Measurements from ENCODE around the gene VCAN.

Gene VCAN

GRCh38 chr5:83469075-83469474 lies 2.5 kb upstream of the VCAN start:
- DNase-seq: no peak

- no peak for DNase-seq
These were observed 779 bp upstream of the VCAN start for GRCh38 chr5:83470526-83471404.

- no peak for DNase-seq
These were observed 616 bp downstream of the VCAN start for GRCh38 chr5:83472213-83472507.

- DNase-seq: no peak
These were observed 1.2 kb downstream of the VCAN start for GRCh38 chr5:83472508-83473345.

GRCh38 chr5:83473346-83474160 lies 2.0 kb downstream of the VCAN start:
- DNase-seq: no peak

- no peak for DNase-seq
These were observed 2.7 kb downstream of the VCAN start for GRCh38 chr5:83474161-83474796.

GRCh38 chr5:83474991-83475390 lies 3.4 kb downstream of the VCAN start:
- DNase-seq: no peak

GRCh38 chr5:83475391-83475863 lies 3.9 kb downstream of the VCAN start:
- no peak for DNase-seq

GRCh38 chr5:83475935-83476814 lies 4.6 kb downstream of the VCAN start:
- DNase-seq: no peak

- no peak for DNase-seq
These were observed 11.4 kb downstream of the VCAN start for GRCh38 chr5:83482961-83483360.

- no peak for DNase-seq
These were observed 12.8 kb downstream of the VCAN start for GRCh38 chr5:83484294-83484693.

- DNase-seq: no peak
These were observed 14.3 kb downstream of the VCAN start for GRCh38 chr5:83485842-83486241.

GRCh38 chr5:83487155-83487554 lies 15.6 kb downstream of the VCAN start:
- DNase-seq: no peak

GRCh38 chr5:83488271-83488670 lies 16.7 kb downstream of the VCAN start:
- DNase-seq: no peak

GRCh38 chr5:83488821-83489220 lies 17.3 kb downstream of the VCAN start:
- no peak for DNase-seq

GRCh38 chr5:83490203-83490602 lies 18.7 kb downstream of the VCAN start:
- no peak for DNase-seq

- no peak for DNase-seq
These were observed 20.8 kb downstream of the VCAN start for GRCh38 chr5:83492331-83492730.

- no peak for DNase-seq
These were observed 22.1 kb downstream of the VCAN start for GRCh38 chr5:83493644-83494043.

GRCh38 chr5:83494087-83494620 lies 22.6 kb downstream of the VCAN start:
- no peak for DNase-seq

- DNase-seq: no peak
These were observed 23.1 kb downstream of the VCAN start for GRCh38 chr5:83494666-83495065.

- no peak for DNase-seq
These were observed 25.1 kb downstream of the VCAN start for GRCh38 chr5:83496626-83497025.

All from effector CD4-positive, alpha-beta T cell (primary cell).